ENCODE results near the gene NTM.
"Not testable (repeated sequence)": the region's sequence is repeated elsewhere in the genome, so short reads cannot be mapped to it uniquely, and the experiment has no call there.

NTM gene

GRCh38 chr11:132357811-132358572 lies 987.6 kb downstream of the NTM start:
- no peak overlapping the region for H3K27ac Mint-ChIP-seq
- intact Hi-C loops (cut with micrococcal nuclease): no loop called here
- H3K4me3 Mint-ChIP-seq: no peak overlapping the region
- peaks cover 3% of the 10 kb centered on the region for H3K9me3 Mint-ChIP-seq
- no peaks in the 10 kb centered on the region for H3K27me3 Mint-ChIP-seq
- no peaks in the 10 kb centered on the region for H3K4me1 Mint-ChIP-seq (ENCODE audit: low read depth)
- H3K36me3 Mint-ChIP-seq (ENCODE audit: low read depth): no peaks in the 10 kb centered on the region

DNA sequence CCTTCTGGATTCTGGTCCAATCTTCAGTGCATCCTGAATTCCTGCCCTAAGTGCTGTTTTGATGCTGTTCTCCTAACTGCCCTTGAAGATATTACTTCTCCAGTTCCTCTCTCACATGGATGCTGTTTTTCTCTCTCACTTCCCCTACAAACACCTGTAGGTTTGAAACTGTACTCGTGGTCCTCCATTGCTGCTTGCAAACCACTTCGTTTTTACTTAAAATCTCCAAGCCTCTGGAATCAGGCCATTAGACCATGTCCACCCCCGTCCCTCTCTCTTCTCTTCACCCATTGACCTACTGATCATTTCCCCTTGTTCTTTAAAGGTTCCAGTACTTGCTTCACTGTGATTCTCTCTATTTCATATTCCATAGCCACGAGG lies 988.1 kb downstream of the NTM start:
- Mint-ChIP-seq H3K36me3 (ENCODE audit: low read depth) (no peaks in the 10 kb centered on the region), H3K27me3 (no peaks in the 10 kb centered on the region), H3K27ac (no peak overlapping the region), H3K9me3 (peaks cover 8% of the 10 kb centered on the region), H3K4me1 (ENCODE audit: low read depth) (no peaks in the 10 kb centered on the region), H3K4me3 (no peak overlapping the region)
- intact Hi-C loops (cut with micrococcal nuclease): no loop called here

- Mint-ChIP-seq H3K36me3 (ENCODE audit: low read depth) (no peaks in the 10 kb centered on the region), H3K27ac (no peak overlapping the region), H3K4me3 (no peak overlapping the region), H3K4me1 (ENCODE audit: low read depth) (no peaks in the 10 kb centered on the region), H3K27me3 (no peaks in the 10 kb centered on the region), H3K9me3 (peaks cover 8% of the 10 kb centered on the region)
- intact Hi-C loops (cut with micrococcal nuclease): loop anchor here (10.0 kb wide), 1 partner anchor 76 kb away; no protein-coding TSS in a partner anchor
Measured at GRCh38 chr11:132361011-132361550, 990.7 kb downstream of the NTM start.

DNA sequence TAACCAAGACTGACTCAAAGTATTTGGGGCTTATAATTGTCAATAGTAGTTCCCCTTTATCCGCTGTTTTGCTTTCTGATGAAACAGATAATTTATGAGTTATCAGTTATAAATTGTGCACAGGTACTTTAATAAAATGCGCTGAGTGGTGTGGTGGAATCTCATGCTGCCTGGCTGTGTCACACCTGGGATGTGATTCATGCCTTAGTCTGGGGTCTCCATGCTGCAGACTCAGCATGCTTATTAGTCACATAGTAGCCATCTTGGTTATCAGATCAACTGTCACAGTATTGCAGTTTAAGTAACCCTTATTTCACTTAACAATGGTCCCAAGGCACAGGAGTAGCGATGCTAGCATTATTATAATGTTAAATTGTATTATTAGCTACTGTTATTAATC lies 995.2 kb downstream of the NTM start:
- H3K27me3 Mint-ChIP-seq: no peaks in the 10 kb centered on the region
- intact Hi-C loops (cut with micrococcal nuclease): loop anchor here (10.0 kb wide), 1 partner anchor 81 kb away; no protein-coding TSS in a partner anchor
- no peak overlapping the region for H3K27ac Mint-ChIP-seq
- no peak overlapping the region for H3K4me3 Mint-ChIP-seq
- no peaks in the 10 kb centered on the region for H3K36me3 Mint-ChIP-seq (ENCODE audit: low read depth)
- peaks cover 19% of the 10 kb centered on the region for H3K9me3 Mint-ChIP-seq
- H3K4me1 Mint-ChIP-seq (ENCODE audit: low read depth): no peaks in the 10 kb centered on the region

DNA sequence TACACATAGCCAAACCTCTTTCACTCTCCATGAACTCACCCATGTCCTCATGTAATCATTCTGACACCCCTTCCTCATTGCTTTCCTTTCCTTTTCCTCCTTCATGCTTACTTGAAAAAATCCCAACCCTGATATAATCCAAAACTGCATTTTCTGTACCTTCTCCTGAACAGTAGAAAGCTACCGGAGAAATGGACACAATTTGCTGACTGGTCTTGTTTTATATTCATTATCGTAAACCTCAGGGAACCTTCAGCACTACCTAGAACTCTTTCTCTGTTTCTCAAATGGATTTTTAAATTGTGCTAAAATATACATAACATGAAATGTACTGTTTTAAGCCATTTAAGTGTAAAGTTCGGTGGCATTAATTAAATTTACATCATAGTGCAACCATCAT lies 996.9 kb downstream of the NTM start:
- no peak overlapping the region for H3K27ac Mint-ChIP-seq
- H3K9me3 Mint-ChIP-seq: peaks cover 19% of the 10 kb centered on the region
- H3K27me3 Mint-ChIP-seq: no peaks in the 10 kb centered on the region
- H3K36me3 Mint-ChIP-seq (ENCODE audit: low read depth): no peaks in the 10 kb centered on the region
- intact Hi-C loops (cut with micrococcal nuclease): loop anchor here (10.0 kb wide), 1 partner anchor 82 kb away; no protein-coding TSS in a partner anchor
- H3K4me3 Mint-ChIP-seq: no peak overlapping the region
- no peaks in the 10 kb centered on the region for H3K4me1 Mint-ChIP-seq (ENCODE audit: low read depth)

DNA sequence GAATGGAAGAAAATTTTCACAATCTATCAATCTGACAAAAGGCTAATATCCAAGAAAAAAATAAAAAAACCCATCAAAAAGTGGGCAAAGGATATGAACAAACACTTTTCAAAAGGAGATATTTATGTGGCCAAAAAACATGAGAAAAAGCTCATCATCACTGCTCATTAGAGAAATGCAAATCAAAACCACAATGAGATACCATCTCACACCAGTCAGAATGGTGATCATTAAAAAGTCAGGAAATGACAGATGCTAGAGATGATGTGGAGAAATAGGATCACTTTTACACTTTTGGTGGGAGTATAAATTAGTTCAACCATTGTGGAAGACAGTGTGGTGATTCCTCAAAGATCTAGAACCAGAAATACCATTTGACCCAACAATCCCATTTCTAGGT lies 999.7 kb downstream of the NTM start:
- H3K4me3 Mint-ChIP-seq; intact Hi-C loops (cut with micrococcal nuclease); H3K4me1 Mint-ChIP-seq (ENCODE audit: low read depth); H3K27me3 Mint-ChIP-seq; H3K27ac Mint-ChIP-seq; H3K36me3 Mint-ChIP-seq (ENCODE audit: low read depth): not testable (repeated sequence)
- H3K9me3 Mint-ChIP-seq: peaks cover 17% of the 10 kb centered on the region

DNA sequence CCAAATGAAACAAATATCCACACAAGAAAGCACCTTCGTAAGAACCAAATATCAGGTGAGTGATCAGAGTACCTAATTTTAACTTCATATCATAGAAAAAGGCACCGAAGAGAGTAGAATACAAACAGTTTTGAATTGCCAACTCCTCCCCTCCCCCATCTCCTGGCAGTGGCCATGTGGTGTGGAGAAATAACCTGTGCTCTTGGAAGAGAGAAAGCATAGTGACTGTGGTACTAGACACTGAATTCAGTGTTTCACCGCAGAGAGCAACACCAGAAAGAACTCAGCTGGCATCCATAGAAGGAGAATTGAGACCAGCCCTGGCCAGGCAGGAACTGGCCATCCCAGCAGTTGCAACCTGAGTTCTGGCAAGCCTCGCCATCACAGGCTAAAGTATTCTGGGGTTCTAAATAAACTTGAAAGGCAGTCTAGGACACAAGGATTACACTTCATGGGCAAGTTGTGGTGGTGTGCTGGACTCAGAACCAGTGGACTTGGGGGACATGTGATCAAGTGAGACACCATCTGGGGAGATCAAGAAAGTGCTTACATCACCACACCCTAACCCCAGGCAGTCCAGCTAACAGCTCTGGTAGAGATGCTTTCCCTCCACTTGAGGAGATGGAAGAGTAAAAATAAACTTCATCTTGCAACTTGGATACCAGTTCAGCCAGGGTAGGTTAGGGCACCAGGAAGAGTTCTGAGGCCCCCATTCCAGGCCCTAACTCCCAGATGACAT lies 1003.2 kb downstream of the NTM start:
- Mint-ChIP-seq H3K36me3 (ENCODE audit: low read depth) (no peaks in the 10 kb centered on the region), H3K4me1 (ENCODE audit: low read depth) (no peaks in the 10 kb centered on the region), H3K4me3 (no peak overlapping the region), H3K27me3 (no peaks in the 10 kb centered on the region), H3K27ac (no peak overlapping the region), H3K9me3 (peaks cover 17% of the 10 kb centered on the region)
- intact Hi-C loops (cut with micrococcal nuclease): no loop called here

- Mint-ChIP-seq H3K4me1 (ENCODE audit: low read depth) (no peaks in the 10 kb centered on the region), H3K36me3 (ENCODE audit: low read depth) (no peaks in the 10 kb centered on the region), H3K27me3 (no peaks in the 10 kb centered on the region), H3K4me3 (no peak overlapping the region), H3K27ac (no peak overlapping the region), H3K9me3 (peaks cover 54% of the 10 kb centered on the region)
- intact Hi-C loops (cut with micrococcal nuclease): no loop called here
Measured at GRCh38 chr11:132379540-132379939, 1009.1 kb downstream of the NTM start.
